ENCODE results near the gene ZBTB12. TPM values are rescaled to one million over a fixed set of nuclear protein-coding genes. Genes with fewer than 3 reads are reported as not detected.

The ZBTB12 gene
- total and polyA plus RNA-seq, 2 of the 13 experiments (the other 11 are each of a cell fraction or from before 2014, with no cell fraction given) = 4.8 to 6.0 TPM

DNA sequence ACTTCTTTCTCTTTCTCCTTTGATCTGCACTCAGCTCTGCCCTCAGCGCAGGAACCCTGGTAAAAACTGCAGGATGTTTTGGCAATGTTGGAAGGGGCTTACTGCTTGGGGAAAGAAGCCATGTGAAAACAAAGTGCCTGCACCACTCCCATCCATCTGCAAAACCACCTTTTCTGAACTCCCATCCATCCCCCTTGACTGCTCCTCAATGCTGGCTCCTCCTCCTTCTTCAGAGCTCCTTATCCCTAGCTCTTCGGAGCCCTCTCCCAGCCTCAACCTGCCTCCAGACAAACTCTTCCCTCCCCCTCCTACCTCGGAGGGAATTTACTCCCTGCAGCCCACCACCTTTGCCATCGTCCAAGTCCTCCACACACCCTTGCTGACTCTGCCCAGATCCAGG, 4.2 kb upstream of the ZBTB12 start:
- CTCF ChIA-PET (ENCODE audit: low intra/inter-chr PET ratio, low total read pairs) = no interaction called here
- H3K4me1 ChIP-seq (ENCODE audit: insufficient read depth, low read length) = peaks cover 59% of the 10 kb centered on the region
- no peak for TF ChIP-seq ZNF773 (CRISPR knock-in tag; IDR thresholded peaks at IDR 0.05; ENCODE audit: borderline replicate concordance)

DNA sequence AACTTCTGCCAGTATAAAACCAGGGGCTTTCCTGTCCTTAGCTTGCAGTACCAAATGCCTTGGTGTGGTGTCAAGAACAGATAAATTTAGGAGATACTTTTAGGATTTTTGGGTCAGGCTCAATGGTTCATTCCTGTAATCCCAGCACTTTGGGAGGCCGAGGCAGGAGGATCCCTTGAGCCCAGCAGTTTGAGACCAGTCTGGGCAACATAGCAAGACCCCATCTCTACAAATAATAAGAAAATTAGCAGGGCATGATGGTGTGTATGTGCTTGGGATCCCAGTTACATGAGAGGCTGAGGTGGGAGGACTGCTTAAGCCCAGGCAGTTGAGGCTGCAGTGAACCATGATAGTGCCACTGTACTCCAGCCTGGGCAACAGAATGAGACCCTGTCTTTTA, 3.2 kb upstream of the ZBTB12 start:
- Histone ChIP-seq H3K27me3 (ENCODE audit: control insufficient read depth in 1 of 2, insufficient read depth in 2 of 2, low read length in 2 of 2) (peaks cover 1 to 6% of the 10 kb centered on the region in 2 experiments; a peak in 1 of 5 replicates), H3K4me2 (ENCODE audit: low read depth, low read length) (no peak overlapping the region), H3K79me2 (ENCODE audit: insufficient read depth, low read length) (no peaks in the 10 kb centered on the region), H3K4me3 (replicated peaks in 1 of 3; ENCODE audit: insufficient read depth in 1 of 3, low read depth in 2 of 3, low read length in 3 of 3) (no peak overlapping the region), H3K9ac (ENCODE audit: insufficient read depth, low read depth, low read length) (no peak overlapping the region), H3K9me3 (ENCODE audit: low read length) (no peaks in the 10 kb centered on the region), H3K36me3 (replicated peaks in 1 of 2; ENCODE audit: control insufficient read depth in 1 of 2, insufficient read depth in 2 of 2, low read length in 2 of 2) (no peaks in the 10 kb centered on the region), H2AFZ (ENCODE audit: low read length) (no peak overlapping the region), H4K20me1 (ENCODE audit: insufficient read depth, low read length) (no peaks in the 10 kb centered on the region), H3K27ac (ENCODE audit: extremely low read length, insufficient read depth, low read length) (no peak overlapping the region), H3K4me1 (ENCODE audit: insufficient read depth, low read length) (peaks cover 63% of the 10 kb centered on the region)
- WGBS (ENCODE audit: low lambda C conversion rate) = 40% methylated on average over 1 of the region's 1 CpG
- ChIA-PET CTCF (ENCODE audit: low intra/inter-chr PET ratio, low total read pairs) (no interaction called here), POLR2A (interaction anchor here (0.9 to 1.6 kb wide), 5 partner anchors 40 to 78 kb away, joined by 3 to 5 read pairs (median 3); partner anchors contain the start of genes HSPA1B and NEU1)
- BruUV-seq (replicated peaks) = no TSS peak
- TF ChIP-seq HNRNPL (IDR thresholded peaks at IDR 0.05; ENCODE audit: low read depth, low read length) (no peak), ZSCAN20 (CRISPR knock-in tag; IDR thresholded peaks at IDR 0.05; ENCODE audit: borderline replicate concordance) (no peak), ZNF121 (CRISPR knock-in tag; IDR thresholded peaks at IDR 0.05) (peak; percentile 80)
- in situ Hi-C loops (cut with HindIII; ENCODE audit: extremely low pct_ligation_motif_present, low pct_unique_long_range_greater_than_20kb) = loop anchor here (25.0 kb wide), 1 partner anchor 1057 kb away; the partner anchor contains the start of genes BRD2 and HLA-DMA
- ATAC-seq (no peak), FAIRE-seq (no peak), DNase-seq (ENCODE audit: low spot score) (no peak)
- intact Hi-C loops (cut with micrococcal nuclease; ENCODE audit: unreplicated experiment) = no loop called here

More for the DNA sequence above, 4.2 kb upstream of the ZBTB12 start:
- peak overlapping the region; percentile 68; the same call in 1 of the 2 replicates for H3K4me2 ChIP-seq (ENCODE audit: low read depth, low read length)
- no peaks in the 10 kb centered on the region for H3K36me3 ChIP-seq (replicated peaks in 1 of 2; ENCODE audit: control insufficient read depth in 1 of 2, insufficient read depth in 2 of 2, low read length in 2 of 2)
- H3K79me2 ChIP-seq (ENCODE audit: insufficient read depth, low read length) = no peaks in the 10 kb centered on the region
- FAIRE-seq = no peak
- H3K9ac ChIP-seq (ENCODE audit: insufficient read depth, low read depth, low read length) = no peak overlapping the region
- H3K4me3 ChIP-seq (replicated peaks in 1 of 3; ENCODE audit: insufficient read depth in 1 of 3, low read depth in 2 of 3, low read length in 3 of 3) = no peak overlapping the region; a peak in 1 of 6 replicates
- POLR2A ChIA-PET = interaction anchor here (0.9 to 3.9 kb wide), 6 partner anchors 21 to 79 kb away, joined by 3 to 27 read pairs (median 4); partner anchors contain the start of genes C2, HSPA1B and NEU1
- peaks cover 1 to 6% of the 10 kb centered on the region in 2 experiments; a peak in 1 of 5 replicates for H3K27me3 ChIP-seq (ENCODE audit: control insufficient read depth in 1 of 2, insufficient read depth in 2 of 2, low read length in 2 of 2)
- no peak overlapping the region for H3K27ac ChIP-seq (ENCODE audit: extremely low read length, insufficient read depth, low read length)
- H2AFZ ChIP-seq (ENCODE audit: low read length) = no peak overlapping the region
- ATAC-seq = no peak
- no peaks in the 10 kb centered on the region for H3K9me3 ChIP-seq (ENCODE audit: low read length)
- DNase-seq (ENCODE audit: low spot score) = no peak
- in situ Hi-C loops (cut with HindIII; ENCODE audit: extremely low pct_ligation_motif_present, low pct_unique_long_range_greater_than_20kb) = loop anchor here (25.0 kb wide), 1 partner anchor 1056 kb away; the partner anchor contains the start of genes BRD2 and HLA-DMA
- 60% methylated on average over 4 of the region's 4 CpGs for WGBS (ENCODE audit: low lambda C conversion rate)
- H4K20me1 ChIP-seq (ENCODE audit: insufficient read depth, low read length) = no peaks in the 10 kb centered on the region
- no TSS peak for BruUV-seq (replicated peaks)
- intact Hi-C loops (cut with micrococcal nuclease; ENCODE audit: unreplicated experiment) = no loop called here

Measured in HepG2 (cell line).